Epidermal melanocyte (primary cell): ENCODE results near the gene MAMDC2.

Experiments
- DNase-seq: peaks from one replicate; pipeline ENCODE4 v3.0.0; 2011; ENCODE audit warnings: low spot score; ENCODE audit not compliant: insufficient read length

The MAMDC2 gene

DNA sequence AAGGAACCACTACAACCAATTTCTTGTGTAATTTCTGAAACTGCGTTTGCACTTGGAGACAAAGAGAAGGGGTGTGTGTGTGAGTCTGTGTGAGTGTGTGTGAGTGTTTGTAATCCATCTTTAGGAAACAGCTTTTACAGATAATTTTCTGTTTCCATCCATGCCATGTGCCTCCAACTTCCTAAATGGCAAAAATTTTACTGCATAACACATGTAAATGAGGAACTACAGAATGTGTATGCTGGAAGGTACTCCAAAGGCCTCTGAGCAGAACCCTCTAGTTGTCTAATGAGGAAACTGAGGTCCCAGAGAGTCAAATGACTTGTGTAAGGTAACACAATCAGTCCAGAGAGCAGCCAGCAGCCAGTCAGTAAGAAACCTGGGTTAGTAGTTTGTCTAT is 20.8 kb downstream of the MAMDC2 start:
- no peak for DNase-seq

DNA sequence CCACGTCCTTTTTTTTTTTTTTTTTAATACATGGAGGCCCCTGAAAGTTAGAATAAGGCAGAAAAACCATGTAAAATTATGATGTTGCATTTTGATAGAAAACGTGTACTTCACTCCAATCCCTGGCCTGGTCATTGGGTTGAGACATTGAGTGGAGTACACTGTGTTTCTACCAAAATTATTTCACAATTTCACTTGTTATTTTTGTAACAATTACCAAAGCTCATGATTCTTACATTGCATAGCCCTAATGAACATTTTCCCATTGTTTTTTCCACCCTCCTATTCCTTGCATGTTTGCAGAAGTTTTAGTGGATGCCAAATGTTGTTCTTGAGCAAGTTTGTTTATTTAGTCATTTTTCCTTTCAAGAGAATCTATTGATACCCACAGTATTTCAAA is 21.9 kb downstream of the MAMDC2 start:
- no peak for DNase-seq

DNA sequence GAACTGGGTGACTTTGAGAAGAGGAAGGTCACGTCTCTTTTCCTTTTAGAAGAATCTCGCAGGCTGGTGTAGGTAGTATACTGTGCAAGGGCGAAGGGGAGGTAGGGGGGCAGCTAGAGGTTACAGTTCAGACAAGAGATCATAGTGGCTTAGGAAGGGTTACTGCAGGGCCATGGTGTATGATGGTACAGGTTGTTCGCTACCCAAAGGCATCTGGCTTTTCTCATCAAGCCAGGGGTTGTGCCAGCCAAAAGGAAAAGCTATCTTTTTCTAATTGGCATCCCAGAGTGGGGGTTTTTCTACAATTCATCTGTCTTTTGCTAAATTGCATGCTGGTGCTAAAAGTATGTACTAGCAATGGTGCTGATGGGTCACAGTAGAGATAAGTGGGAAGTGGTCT is 22.8 kb downstream of the MAMDC2 start:
- no peak for DNase-seq

DNA sequence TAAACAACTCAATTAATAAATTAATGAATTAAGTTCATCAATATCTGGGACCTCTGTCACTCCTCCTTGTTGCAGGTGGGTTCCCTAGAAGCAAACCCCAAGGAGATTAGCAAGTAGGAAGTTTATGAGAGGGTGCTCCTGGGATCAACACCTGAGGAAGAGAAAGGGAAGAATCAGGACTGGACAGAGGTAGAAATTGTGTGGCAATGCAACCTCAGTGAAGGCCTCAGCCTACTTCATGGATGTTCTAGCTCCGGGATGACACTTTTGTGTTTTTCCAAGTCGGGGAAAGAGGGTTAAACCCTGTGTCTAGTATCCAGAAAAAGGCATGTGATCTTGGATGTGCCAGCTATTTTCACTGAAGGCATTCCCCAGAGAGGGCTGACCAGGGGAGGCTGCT is 23.2 kb downstream of the MAMDC2 start:
- DNase-seq, result no peak

DNA sequence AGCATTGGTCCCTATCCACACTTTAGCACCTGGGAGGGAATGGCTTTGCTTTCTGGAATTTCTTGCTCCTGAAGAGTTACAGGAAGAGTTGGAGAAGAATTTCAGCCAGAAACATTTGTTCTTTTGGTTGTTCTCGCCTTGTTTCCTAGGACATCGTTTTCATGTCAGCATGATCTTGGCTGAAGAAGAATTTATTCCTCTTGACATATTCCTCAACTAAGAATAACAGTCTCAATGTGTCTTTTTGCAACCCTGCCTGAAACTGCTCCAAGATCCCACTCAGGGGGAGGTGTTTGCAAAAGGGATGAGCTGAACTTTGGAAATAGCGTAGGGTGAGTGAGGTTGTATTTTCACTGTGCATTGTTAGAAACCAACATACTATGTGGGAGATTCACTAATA is 26.1 kb downstream of the MAMDC2 start:
- no peak for DNase-seq

DNA sequence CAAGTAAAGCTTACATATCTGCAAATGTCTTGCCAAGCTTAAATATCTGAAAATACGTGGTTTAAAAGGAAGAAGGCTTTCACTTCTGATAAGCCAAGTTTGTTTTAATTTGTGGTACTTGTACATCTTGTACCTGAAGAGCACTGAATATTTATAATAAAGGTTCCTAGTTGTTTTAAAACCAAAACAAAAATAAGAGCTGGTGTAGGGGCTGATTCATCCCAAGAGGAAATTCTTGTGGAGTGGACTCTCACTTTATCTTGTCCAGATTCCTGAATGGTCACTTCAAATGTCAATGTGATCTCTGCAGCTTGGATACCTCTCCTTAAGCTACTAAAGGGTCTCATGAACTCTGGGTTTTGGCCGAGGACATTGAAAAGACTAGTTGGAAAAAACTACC is 29.5 kb downstream of the MAMDC2 start:
- DNase-seq, result no peak

DNA sequence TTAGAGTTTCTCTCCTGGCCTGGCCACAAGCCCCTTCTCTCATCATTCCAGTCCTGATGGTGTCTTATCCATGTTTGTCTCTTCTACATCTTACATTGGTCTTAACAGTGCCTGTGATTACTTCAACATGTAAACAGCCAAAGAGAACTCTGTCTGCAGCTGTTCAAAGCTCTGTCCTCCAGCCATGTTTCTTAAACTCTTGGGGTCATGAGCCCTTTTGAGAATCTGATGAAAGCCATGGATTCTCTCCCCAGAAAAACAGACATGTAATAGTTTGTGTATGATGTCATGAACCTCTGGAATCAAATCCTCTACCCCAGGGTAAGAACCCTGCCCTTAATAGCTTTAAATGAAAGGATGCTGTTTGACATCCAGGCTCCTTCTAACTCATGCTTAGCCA is 30.1 kb downstream of the MAMDC2 start:
- no peak for DNase-seq

DNA sequence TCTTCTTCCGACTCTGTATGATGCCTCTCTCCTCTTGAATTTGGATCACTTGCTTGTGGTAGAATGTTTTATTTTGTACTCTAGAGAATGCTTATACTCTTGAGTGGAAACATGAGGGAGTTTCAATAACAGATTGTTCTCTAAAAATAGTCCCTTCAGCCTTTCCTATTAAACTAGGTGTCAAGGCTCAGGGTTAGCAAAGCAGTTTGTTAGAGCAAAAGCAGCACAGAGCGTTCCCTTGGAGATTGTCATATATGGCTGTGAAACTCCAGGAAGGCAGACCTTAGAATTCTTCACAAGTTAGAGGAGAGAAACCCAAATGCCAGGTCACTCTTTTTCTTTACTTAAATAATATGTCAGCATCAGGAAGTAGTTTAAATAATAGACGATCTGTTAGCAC is 33.0 kb downstream of the MAMDC2 start:
- no peak for DNase-seq

DNA sequence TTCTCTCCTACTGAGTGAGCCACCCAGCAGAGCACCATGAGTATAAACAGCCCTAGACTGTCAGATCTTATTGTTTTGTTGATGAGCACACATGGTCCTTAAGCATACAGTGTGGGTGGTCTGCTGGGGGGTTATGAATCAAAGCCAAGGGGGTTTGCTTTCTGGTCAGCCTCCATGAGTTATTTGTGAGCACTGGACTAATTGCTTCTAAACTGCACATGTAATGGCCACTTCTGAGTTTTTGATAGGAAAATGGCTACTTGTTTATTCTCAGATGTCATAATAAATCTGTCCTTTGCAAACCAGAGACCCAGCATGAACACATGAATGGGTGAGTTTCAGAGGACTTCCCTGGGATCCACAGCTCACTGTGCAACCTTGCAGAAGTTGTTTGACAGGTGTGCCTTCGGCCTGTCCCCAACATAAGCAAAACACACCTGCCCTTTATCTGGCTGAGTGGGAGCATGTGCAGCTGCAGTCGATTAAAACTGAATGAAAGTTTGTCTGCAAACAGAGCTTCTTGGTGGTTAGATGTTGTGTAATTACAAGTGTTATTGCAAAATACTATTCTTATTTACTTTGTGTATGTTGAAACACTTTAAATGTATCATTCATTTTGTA is 35.9 kb downstream of the MAMDC2 start:
- DNase-seq, result no peak

DNA sequence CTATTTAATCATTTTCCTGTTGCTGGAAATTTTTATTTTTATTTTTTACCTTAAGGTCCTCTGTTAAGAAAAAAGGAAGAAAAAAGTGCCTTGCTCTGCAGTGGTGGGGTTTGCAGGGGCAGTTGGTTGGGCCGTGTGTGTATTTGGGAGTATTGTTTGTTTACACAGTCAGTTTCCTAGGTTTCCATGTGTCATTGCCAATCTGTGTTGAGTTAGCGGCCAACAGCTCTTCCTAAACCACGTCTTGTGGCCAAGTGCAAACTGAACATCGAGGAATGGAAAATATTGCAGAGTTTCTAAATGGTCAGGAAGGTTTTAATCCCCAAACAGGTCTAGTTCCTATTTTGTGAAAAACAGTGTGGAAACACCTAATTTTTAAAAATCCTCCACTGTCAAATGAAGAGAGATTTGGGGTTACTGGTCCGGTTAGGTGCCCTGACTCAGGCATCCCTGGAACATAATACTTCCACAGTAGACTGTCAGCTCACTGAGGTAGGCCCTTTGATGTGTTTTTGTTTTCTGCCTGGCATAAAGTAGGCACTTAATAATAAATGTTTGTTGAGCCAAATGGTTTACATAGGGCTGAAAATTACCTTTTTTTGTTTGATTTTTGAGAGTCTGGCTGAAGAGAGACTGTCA is 37.0 kb downstream of the MAMDC2 start:
- DNase-seq, result no peak

DNA sequence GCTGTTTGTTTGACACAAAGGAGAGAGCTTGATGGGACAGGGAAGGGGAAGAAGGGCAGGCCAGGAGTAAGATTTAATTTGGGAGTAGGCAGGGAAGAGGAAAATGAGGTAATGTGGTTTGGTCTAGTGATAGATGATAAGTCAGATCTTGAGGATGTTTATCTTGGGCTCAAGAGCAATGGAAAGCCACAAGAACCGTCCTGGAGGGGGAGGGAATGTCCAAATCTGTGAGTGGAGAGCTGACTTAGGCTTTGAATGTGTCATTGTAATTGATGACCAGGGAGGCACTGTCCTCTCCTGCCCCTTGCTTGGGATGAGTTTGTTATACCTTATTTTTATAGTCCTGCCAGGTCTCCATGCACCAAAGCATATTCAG is 37.5 kb downstream of the MAMDC2 start:
- no peak for DNase-seq

DNA sequence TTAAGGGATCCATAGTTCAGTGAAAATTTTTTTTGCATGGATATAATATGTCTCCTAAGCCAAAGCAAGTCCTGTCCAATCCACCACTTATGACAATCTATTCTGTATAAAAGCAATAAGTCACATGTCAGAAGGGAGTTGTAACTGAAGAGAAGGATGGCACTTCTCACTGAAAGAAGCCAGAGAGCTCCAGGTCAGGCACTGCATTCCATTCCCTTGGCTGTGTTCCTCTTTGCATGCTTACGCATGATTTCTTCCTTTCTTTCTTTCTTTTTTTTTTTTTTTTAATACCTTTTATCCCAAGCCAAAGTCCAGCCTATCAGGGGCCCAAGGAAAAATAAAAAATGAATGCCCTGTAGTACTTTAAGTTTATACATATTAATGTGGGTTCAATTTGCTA is 39.8 kb downstream of the MAMDC2 start:
- DNase-seq, result no peak

DNA sequence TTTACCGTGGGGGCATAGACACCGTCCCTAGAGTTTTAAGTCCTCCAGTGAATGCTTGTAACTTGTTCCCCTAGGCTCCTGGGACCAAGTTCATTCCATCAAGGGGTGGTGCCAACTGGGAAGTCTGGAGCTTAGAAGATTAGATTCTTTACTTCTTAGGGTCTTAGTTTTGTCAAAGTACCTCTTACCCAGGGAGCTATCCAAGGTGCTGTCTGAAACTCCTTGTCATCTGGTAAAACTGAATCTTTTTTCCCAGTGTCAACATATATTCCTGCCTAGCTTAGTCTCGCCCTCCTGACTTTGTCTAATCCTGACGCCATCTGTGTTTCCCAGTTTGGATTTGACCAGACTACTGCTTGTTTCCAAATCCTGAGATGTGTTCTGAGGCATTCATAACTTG is 41.6 kb downstream of the MAMDC2 start:
- DNase-seq, result no peak

DNA sequence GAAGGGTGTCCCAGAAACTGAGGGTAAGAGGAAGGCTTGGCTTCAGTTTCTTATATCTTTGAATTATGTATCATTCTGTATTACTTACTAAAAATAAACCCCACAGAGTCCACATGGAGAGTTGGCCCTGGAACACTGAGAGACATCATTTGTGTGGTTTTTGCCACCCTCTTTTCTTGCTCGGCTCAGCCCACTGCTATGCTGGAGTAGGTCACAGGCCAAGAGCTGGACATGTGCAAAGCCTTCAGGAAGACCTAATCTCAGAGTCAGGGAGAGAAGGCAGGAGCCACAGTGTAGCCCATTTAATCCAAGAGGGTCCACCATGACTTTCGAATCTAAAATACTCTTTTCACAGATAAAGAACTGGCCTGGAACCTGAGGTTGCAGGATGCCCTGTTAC is 47.5 kb downstream of the MAMDC2 start:
- no peak for DNase-seq

DNA sequence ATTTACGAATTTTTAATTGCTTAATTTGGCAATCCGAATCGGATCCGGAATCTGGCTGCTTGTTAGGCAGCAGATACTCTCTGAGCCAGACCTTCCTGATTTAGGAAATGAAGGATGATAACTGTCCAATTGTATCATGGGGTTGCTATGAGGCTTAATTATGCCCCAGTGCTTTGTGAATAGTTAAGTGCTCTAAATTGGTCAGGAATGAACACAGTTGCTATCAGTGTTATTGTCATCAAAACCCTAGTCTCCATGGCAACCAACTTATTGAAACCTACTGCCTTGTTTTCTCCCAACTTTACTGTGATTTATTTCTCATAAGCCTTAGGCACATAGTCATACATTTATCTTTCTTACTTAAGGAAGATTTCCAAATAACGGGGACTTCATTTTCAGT is 47.9 kb downstream of the MAMDC2 start:
- no peak for DNase-seq

DNA sequence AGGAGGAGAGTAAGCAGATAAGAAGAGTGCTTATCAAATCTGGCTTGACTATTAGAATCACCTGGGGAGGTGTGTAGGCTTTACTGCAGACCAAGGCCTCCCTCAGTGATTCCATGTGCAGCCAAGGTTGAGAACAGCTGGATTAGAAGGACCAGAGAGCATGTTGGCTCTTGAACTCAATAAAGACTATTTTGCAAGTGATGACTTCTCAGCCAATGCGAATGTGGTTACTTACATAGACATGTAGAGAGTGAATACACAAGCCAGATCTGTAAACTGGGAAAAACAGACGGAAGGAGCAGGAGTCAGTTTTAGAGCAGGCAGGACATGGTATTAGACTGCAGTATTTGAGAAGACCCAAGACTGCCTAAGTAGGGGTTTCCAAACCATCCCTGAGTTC is 48.5 kb downstream of the MAMDC2 start:
- no peak for DNase-seq

DNA sequence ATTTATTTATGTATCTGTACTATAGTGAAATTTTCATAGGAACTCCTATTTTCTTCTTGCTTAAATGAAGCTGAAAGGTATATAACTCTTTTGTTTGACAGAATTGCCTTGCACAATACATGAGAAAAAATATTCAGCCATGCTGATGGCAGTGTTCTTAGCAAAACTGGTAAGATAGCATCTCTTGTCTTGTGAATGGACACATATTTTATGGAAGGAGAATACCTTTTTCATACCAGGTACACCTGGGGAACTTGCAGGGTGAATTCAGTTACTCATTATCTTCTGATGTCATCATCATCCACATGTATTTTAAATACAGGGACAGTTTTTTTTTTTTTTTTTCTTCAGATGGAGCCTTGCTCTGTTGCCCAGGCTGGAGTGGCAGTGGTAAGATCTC is 49.4 kb downstream of the MAMDC2 start:
- no peak for DNase-seq

DNA sequence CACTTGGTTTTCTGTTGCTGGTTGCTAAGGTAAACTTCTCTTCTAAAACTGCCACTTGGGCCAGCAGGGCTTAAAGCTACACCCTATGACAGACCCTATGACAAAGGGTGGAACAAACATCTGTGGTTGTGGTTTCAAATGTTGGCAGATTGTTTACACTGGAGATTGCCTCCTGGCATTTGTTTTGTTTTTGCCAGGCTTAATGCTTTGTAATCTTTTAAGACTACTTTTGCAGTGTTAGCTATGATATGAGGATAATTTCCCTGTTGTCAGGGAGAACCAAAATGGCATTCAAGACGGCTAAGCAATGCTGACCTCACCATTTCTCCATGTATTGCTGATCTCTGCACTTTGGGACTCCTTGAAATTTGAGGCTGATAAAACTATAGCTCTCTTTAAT is 50.3 kb downstream of the MAMDC2 start:
- no peak for DNase-seq

DNA sequence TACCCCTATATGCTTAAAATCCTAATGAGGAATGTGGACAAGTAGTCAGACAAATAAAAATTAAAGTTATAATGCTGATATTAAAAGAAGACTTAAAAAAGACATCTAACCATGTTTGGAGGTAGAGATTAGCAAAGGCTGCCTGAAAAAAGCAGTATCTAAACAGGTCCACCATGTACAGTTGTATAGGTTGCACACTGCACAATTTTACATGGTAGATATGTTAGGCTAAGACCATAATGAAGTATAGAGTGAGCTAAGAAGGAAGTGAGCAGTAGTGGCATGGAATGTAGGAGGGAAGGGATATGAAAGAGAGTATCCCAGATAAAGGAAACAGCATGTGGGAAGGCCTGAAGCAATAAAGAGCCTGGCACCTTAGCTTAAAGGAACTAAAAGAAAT is 51.1 kb downstream of the MAMDC2 start:
- no peak for DNase-seq

DNA sequence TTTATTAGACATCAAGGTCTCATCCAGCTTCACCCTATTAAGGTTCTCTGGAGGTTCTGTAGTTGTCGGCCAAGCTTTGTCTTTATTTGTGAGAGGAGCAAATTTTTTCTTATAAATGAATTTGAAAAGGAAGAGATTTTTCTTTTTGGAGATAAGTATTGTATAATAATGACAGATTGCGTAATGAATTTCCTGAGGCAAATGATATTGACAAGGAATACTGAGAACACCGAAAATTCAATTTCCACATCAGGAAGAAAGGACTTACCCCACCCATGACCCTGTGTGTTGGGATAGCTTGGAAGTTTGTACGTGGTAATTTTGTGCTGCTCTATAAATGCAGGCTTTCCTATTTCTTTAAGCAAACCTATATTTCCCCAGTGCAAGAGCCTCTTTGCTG is 53.5 kb downstream of the MAMDC2 start:
- no peak for DNase-seq

DNA sequence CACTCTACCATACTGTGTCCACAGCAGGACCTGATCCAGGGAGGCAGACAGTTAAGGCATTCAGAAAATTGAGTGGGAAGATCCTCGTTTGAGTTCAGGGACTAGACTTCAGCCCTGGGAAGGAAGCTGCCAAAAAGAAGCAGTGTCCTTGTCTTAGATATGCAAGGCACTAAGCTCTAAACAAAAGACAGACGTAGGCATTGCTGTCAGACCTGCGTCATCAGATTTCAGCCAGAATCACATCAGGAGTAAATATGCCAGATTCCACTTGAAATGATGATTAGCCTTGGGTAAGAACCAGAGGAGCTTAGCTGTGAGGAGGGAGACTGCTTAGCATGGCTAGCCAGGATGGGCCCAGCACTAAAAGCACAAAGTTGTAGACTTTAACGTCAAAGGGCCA is 56.7 kb downstream of the MAMDC2 start:
- no peak for DNase-seq

DNA sequence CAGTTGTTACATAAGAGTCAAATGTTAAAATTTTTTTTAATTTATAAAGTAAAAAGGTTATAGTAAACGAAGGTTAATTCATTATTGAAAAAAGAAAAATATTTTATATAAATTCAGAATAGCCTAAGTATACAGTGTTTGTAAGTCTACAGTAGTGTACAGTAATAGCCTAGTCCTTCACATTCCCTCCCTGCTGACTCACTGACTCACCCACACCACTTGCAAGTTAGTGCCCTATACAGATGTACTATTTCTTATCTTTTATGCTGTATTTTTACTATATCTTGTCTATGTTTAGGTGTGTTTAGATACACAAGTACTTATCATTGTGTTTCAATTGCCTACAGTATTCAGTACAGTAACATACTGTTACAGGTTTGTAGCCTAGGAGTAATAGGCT is 57.6 kb downstream of the MAMDC2 start:
- no peak for DNase-seq

DNA sequence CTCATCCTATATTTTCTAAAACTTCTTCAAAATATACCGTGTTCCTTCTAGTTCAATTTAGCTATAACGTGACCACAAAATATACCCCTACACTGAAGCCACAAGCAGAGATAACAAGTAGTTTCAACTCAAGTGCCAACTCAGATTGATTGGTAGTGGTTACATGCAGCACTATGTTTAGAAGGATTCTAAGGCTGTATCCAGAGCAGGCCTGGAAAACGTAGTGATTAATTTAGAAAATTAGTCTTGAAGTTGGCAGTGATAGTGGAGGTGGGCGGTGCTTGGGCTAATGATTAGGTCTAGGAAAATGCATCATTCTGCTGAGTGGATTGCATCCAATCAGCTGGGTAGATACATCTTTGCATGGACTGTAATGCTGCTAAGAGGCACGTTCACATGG is 61.5 kb downstream of the MAMDC2 start:
- DNase-seq, result no peak

DNA sequence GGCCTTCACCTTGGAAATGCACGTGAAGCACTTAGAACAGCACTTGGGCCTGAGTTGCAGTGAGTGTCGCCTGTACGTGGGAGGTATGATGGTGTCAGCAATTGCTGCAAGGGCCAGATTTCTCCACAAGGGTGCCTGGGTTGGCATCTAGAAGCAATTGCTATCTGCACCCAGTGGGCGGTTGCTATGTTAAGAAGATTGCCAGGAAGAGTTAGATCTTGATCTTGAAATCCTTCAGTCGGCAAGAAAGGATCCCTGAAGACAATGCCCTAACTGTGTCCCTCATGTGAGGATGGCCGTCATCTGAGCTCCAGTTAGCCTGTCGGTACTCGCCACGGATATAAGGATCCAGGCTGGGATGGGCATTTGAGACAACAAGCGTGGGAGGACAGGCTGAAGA is 62.9 kb downstream of the MAMDC2 start:
- no peak for DNase-seq
